ENCODE results near the gene FUT3.

Gene FUT3

DNA sequence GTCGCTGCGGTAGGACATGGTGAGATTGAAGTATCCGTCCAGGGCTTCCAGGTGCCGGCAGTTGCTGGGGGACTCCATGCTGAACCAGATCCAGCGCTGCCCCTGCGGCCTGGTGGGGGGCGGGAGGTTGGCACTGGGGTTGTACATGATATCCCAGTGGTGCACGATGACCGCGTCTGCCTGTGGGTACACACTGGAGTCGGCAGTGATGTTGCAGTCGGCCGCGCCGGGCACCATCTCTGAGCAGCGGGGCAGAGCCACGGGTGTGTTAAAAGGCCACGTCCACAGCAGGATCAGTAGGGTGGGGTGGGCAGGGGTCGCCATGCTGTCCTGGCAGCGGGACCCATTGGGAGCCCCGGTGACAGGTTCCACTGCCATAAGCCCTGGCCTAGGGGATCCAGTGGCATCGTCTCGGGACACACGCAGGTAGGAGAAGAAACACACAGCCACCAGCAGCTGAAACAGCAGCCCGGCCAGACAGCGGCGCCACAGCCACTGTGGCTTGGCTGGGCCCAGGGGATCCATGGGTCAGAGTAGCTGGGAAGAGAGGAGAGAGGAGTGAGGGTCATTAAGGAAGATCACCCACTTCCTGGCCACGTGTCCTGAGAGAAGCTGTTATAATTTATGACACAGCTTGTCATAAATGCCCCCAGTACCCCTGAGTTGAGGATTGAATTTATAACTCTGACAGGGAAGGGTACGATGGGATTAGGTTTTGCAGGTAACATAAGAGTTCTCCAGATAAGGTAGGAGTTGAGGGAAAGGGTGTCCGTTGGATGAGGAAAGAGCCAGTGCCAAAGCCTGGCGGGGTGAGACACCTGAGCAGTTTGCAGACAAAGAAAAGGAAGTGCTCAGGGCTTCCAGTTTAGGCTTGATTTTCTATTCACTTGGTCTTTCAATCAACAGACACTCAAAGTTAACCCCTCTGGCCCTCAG is 16.2 kb upstream of the FUT3 start:
- in situ Hi-C loops (cut with HindIII; ENCODE audit: low sequenced_read_pairs): no loop called here
- H3K4me3 ChIP-seq (ENCODE audit: low read depth, low read length): no peak overlapping the region
- DNase-seq (ENCODE audit: low read depth, low spot score): no peak
- TF ChIP-seq, protein P1, sequence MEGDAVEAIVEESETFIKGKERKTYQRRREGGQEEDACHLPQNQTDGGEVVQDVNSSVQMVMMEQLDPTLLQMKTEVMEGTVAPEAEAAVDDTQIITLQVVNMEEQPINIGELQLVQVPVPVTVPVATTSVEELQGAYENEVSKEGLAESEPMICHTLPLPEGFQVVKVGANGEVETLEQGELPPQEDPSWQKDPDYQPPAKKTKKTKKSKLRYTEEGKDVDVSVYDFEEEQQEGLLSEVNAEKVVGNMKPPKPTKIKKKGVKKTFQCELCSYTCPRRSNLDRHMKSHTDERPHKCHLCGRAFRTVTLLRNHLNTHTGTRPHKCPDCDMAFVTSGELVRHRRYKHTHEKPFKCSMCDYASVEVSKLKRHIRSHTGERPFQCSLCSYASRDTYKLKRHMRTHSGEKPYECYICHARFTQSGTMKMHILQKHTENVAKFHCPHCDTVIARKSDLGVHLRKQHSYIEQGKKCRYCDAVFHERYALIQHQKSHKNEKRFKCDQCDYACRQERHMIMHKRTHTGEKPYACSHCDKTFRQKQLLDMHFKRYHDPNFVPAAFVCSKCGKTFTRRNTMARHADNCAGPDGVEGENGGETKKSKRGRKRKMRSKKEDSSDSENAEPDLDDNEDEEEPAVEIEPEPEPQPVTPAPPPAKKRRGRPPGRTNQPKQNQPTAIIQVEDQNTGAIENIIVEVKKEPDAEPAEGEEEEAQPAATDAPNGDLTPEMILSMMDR (IDR thresholded peaks at IDR 0.05; ENCODE audit: low read depth, low read length): no peak

DNA sequence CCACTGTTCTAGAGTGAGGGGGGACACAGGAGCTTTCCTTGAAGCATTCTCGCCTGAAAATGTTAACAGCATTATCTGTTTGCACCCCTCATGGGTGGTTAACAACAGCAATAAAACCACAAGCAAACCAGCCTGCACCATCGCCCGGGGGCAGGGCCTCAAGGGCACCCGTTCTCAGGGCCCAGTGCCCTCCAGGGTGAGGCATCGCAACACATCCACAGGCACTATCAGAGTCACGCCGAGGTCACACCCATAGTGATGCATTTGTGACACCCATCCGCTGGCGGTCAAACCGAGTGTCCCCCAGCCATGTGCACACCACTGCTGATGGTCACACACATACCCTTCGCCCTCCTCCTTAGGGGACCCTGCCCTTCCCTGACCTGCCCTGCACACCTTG is 14.5 kb upstream of the FUT3 start:
- no peak for DNase-seq (ENCODE audit: low read depth, low spot score)

DNA sequence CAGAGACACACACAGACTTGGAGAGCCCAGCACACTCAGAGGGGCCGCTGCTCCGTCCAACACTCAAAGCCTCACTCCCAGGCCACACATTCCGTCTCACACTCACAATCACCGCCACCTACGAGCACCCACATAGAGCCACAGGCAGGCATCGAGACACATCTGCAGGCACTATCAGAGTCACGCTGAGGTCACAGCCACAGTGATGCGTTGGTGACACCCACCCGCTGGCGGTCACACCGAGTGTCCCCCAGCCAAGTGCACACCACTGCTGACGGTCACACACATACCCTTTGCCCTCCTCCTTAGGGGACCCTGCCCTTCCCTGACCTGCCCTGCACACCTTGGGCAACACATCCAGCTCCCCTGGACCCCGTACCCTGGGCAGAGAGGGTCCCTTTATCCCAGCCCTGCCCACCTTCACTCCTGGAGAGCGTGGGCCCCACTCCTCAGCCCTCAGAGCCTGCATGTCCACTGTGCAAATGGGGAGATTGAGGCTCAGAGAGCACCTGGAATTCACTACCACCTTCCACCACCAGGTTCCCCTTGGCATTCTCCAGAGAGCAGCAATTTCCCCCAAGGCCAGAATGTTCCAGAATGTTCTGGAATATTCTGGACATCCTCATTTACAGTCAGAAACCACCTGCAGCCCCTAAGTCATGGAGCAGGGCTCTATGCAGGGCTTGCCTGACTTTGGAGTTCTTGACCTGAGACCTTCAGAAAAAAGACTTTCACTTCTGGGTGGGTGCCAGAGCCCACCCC is 13.7 kb upstream of the FUT3 start:
- in situ Hi-C loops (cut with HindIII; ENCODE audit: low sequenced_read_pairs): no loop called here
- no peak for DNase-seq (ENCODE audit: low read depth, low spot score)
- no peak overlapping the region for H3K4me3 ChIP-seq (ENCODE audit: low read depth, low read length)
- TF ChIP-seq, protein P1 (IDR thresholded peaks at IDR 0.05; ENCODE audit: low read depth, low read length): peak; percentile 9

More for the DNA sequence above, 14.5 kb upstream of the FUT3 start:
- TF ChIP-seq, protein P1 (IDR thresholded peaks at IDR 0.05; ENCODE audit: low read depth, low read length): no peak
- in situ Hi-C loops (cut with HindIII; ENCODE audit: low sequenced_read_pairs): no loop called here
- no peak overlapping the region for H3K4me3 ChIP-seq (ENCODE audit: low read depth, low read length)

DNA sequence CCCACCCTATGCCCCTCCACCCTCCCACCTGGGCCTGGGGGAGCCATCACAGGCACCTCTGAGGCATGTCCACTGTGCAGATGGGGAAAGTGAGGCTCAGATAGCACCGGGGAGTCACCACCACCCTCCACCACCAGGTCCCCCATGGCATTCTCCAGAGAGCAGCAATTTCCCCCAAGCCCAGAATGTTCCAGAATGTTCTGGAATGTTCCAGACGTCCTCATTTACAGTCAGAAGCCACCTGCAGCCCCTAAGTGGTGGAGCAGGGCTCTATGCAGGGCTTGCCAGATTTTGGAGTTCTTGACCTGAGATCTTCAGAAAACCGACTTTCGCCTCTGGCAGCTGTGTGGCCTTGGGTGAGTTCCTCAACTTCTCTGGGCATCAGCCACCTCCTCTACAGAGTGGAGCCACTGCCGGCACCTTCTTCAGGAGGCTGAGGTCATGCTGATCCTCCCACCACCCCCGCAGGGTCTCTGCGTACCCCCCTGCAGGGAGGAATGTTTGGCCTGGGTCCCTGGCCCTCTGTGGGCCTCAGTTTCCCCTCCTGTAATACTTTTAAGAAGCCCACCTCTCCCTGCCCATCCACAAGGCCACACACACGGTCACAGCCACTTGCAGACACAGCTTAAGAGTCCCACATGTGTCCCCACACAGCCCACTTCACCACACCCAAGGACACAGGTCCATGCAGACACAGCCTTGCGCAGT is 12.9 kb upstream of the FUT3 start:
- TF ChIP-seq, protein P1 (IDR thresholded peaks at IDR 0.05; ENCODE audit: low read depth, low read length): no peak
- no peak for DNase-seq (ENCODE audit: low read depth, low spot score)
- in situ Hi-C loops (cut with HindIII; ENCODE audit: low sequenced_read_pairs): no loop called here
- no peak overlapping the region for H3K4me3 ChIP-seq (ENCODE audit: low read depth, low read length)

DNA sequence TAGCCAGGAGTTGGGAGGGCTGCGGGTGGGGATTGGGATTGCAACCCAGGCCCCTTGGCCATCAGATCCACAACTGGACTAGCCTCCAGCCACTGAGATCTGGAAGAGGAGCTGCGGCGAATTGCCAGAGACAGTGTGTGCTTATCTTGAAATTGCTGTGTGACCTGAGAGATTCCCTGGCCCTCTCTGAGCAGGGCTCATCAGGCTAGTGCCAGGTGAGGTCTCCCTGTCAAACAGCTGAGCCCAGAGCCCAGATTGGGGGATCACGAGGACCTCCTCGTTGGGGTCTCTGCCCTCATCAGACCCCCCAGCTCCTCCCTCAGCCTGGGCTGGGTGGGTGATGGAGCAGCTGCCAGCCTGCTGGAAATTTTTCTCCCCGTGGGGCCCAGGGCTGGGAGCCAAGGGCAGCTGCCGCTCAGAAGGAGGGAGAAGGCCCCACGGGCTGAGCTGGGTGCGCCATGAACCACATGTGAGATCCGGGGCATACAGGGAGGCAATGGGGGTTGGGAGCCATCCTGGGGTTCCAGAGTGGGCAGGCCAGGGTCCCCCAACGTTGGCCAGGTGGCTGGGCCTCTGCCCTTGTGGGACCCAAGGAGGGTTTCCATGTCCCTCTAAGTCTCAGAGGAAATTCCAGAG is 11.9 kb upstream of the FUT3 start:
- TF ChIP-seq, protein P1 (IDR thresholded peaks at IDR 0.05; ENCODE audit: low read depth, low read length): no peak
- H3K4me3 ChIP-seq (ENCODE audit: low read depth, low read length): no peak overlapping the region
- in situ Hi-C loops (cut with HindIII; ENCODE audit: low sequenced_read_pairs): no loop called here
- DNase-seq (ENCODE audit: low read depth, low spot score): no peak

Measured in astrocyte of the spinal cord (primary cell).